Measurements from ENCODE around the gene ZNF750.

DNA sequence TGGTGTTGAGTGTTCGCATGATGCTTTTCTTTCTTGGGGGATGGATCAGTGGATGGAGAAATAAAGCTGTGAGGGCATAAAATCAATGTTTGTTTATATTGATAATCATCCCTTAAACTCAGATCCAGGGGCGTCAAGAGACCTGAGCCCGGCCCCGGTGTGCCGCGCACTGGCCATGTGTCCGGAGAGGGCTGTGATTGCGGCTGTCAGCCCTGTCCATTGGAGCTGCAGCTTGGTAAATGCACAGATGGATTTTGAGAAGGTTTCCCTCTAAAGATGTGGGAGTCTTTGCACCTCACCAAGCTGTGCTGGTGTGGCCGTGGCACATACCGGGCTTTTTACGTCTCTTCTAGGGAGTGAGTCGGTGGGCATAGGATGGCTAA is 21.6 kb upstream of the ZNF750 start:
- TF ChIP-seq, protein P1, sequence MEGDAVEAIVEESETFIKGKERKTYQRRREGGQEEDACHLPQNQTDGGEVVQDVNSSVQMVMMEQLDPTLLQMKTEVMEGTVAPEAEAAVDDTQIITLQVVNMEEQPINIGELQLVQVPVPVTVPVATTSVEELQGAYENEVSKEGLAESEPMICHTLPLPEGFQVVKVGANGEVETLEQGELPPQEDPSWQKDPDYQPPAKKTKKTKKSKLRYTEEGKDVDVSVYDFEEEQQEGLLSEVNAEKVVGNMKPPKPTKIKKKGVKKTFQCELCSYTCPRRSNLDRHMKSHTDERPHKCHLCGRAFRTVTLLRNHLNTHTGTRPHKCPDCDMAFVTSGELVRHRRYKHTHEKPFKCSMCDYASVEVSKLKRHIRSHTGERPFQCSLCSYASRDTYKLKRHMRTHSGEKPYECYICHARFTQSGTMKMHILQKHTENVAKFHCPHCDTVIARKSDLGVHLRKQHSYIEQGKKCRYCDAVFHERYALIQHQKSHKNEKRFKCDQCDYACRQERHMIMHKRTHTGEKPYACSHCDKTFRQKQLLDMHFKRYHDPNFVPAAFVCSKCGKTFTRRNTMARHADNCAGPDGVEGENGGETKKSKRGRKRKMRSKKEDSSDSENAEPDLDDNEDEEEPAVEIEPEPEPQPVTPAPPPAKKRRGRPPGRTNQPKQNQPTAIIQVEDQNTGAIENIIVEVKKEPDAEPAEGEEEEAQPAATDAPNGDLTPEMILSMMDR (IDR thresholded peaks at IDR 0.05): no peak
- no peak for TF ChIP-seq POLR2A (IDR thresholded peaks at IDR 0.05)
